Measurements from ENCODE around the gene ZNF768.
"Not testable (repeated sequence)": the region's sequence is repeated elsewhere in the genome, so short reads cannot be mapped to it uniquely, and the experiment has no call there.

ZNF768 gene

GRCh38 chr16:30532285-30533145 is 6.1 kb upstream of the ZNF768 start:
- no peak for DNase-seq

GRCh38 chr16:30530163-30531037 is 4.0 kb upstream of the ZNF768 start:
- DNase-seq: no peak

GRCh38 chr16:30528799-30529457 is 2.6 kb upstream of the ZNF768 start:
- no peak for DNase-seq

GRCh38 chr16:30527635-30528178 is 1.3 kb upstream of the ZNF768 start:
- DNase-seq: peak; percentile 65

GRCh38 chr16:30526823-30527634 is 663 bp upstream of the ZNF768 start:
- DNase-seq: peak; percentile 99

- no peak for DNase-seq
These were observed 576 bp downstream of the ZNF768 start for GRCh38 chr16:30525844-30526136.

- DNase-seq: no peak
These were observed 1.5 kb downstream of the ZNF768 start for GRCh38 chr16:30524575-30525568.

- DNase-seq: no peak
These were observed 2.4 kb downstream of the ZNF768 start for GRCh38 chr16:30523768-30524574.

GRCh38 chr16:30522702-30523463 is 3.5 kb downstream of the ZNF768 start:
- not testable (repeated sequence) for DNase-seq

- DNase-seq: no peak
These were observed 4.3 kb downstream of the ZNF768 start for GRCh38 chr16:30521873-30522641.

GRCh38 chr16:30521476-30521872 is 4.9 kb downstream of the ZNF768 start:
- no peak for DNase-seq

GRCh38 chr16:30519120-30520049 is 7.0 kb downstream of the ZNF768 start:
- no peak for DNase-seq

- DNase-seq: no peak
These were observed 7.8 kb downstream of the ZNF768 start for GRCh38 chr16:30518552-30518951.

GRCh38 chr16:30515275-30515674 is 11.1 kb downstream of the ZNF768 start:
- DNase-seq: no peak

GRCh38 chr16:30511509-30511908 is 14.9 kb downstream of the ZNF768 start:
- no peak for DNase-seq

GRCh38 chr16:30510376-30510938 is 15.9 kb downstream of the ZNF768 start:
- DNase-seq: no peak
